Mucosa of rectum (tissue), 2 donors: ENCODE results near the gene YES1.
A peak's percentile ranks its signal among the peaks of the same experiment; 100 is the strongest.

ENCODE experiments used
- H3K27ac ChIP-seq, 2 donors: one replicate each; pipeline ENCODE4 v1.7.0; 2013; ENCODE audit warnings: inconsistent platforms in 2 of 2, low read depth in 2 of 2, low read length in 2 of 2
- H3K27me3 ChIP-seq, 2 donors: one replicate each; pipeline ENCODE4 v1.7.0; 2013; ENCODE audit warnings: low read length in 2 of 2; ENCODE audit not compliant: control insufficient read depth in 2 of 2, insufficient read depth in 2 of 2
- H3K36me3 ChIP-seq, 2 donors: one replicate each; pipeline ENCODE4 v1.7.0; 2013; ENCODE audit warnings: low read length in 2 of 2; ENCODE audit not compliant: control insufficient read depth in 2 of 2, insufficient read depth in 2 of 2
- H3K4me1 ChIP-seq, 2 donors: one replicate each; pipeline ENCODE4 v1.7.0; 2013; ENCODE audit warnings: low read length in 2 of 2, mild to moderate bottlenecking in 1 of 2; ENCODE audit not compliant: control insufficient read depth in 2 of 2, insufficient read depth in 2 of 2
- H3K4me3 ChIP-seq, 2 donors: one replicate each; pipeline ENCODE4 v1.7.0; 2013; ENCODE audit warnings: low read length in 2 of 2
- H3K9ac ChIP-seq, 2 donors: one replicate each; pipeline ENCODE4 v1.7.0; 2013; ENCODE audit warnings: low read length in 2 of 2, low read depth in 1 of 2, mild to moderate bottlenecking in 1 of 2
- H3K9me3 ChIP-seq, 2 donors: one replicate each; pipeline ENCODE4 v1.7.0; 2013; ENCODE audit warnings: low read length in 2 of 2; ENCODE audit not compliant: control insufficient read depth in 2 of 2
- donor health status: healthy.
- donor health status: Normal muscosa, but diverticular disease.

The YES1 gene

GRCh38 chr18:839224-840022 lies 27.4 kb upstream of the YES1 start:
- Histone ChIP-seq H3K9me3 (no peaks in the 10 kb centered on the region), H3K4me3 (no peak overlapping the region), H3K27ac (no peak overlapping the region), H3K4me1 (no peaks in the 10 kb centered on the region), H3K36me3 (no peaks in the 10 kb centered on the region), H3K27me3 (no peaks in the 10 kb centered on the region), H3K9ac (no peak overlapping the region)

GRCh38 chr18:837922-838321 lies 25.9 kb upstream of the YES1 start:
- Histone ChIP-seq H3K9ac (no peak overlapping the region), H3K4me3 (no peak overlapping the region), H3K36me3 (no peaks in the 10 kb centered on the region), H3K27ac (no peak overlapping the region), H3K27me3 (no peaks in the 10 kb centered on the region), H3K4me1 (no peaks in the 10 kb centered on the region), H3K9me3 (no peaks in the 10 kb centered on the region)

GRCh38 chr18:834082-834720 lies 22.2 kb upstream of the YES1 start:
- Histone ChIP-seq H3K36me3 (no peaks in the 10 kb centered on the region), H3K4me1 (peaks cover 2 to 3% of the 10 kb centered on the region in 2 donors), H3K27ac (no peak overlapping the region), H3K4me3 (no peak overlapping the region), H3K9me3 (no peaks in the 10 kb centered on the region), H3K27me3 (no peaks in the 10 kb centered on the region), H3K9ac (no peak overlapping the region)

GRCh38 chr18:833197-833596 lies 21.2 kb upstream of the YES1 start:
- Histone ChIP-seq H3K4me1 (peaks cover 2 to 3% of the 10 kb centered on the region in 2 donors), H3K9me3 (no peaks in the 10 kb centered on the region), H3K27ac (no peak overlapping the region), H3K27me3 (no peaks in the 10 kb centered on the region), H3K4me3 (no peak overlapping the region), H3K36me3 (no peaks in the 10 kb centered on the region), H3K9ac (no peak overlapping the region)

GRCh38 chr18:832085-832681 lies 20.1 kb upstream of the YES1 start:
- Histone ChIP-seq H3K9me3 (no peaks in the 10 kb centered on the region), H3K27ac (no peak overlapping the region), H3K4me1 (peaks cover 2 to 3% of the 10 kb centered on the region in 2 donors), H3K27me3 (no peaks in the 10 kb centered on the region), H3K36me3 (no peaks in the 10 kb centered on the region), H3K9ac (peak overlapping the region in 1 of 2 donors; percentile 39), H3K4me3 (peak overlapping the region in 1 of 2 donors; percentile 42)

- Histone ChIP-seq H3K36me3 (no peaks in the 10 kb centered on the region), H3K9me3 (no peaks in the 10 kb centered on the region), H3K27me3 (no peaks in the 10 kb centered on the region), H3K4me1 (peaks cover 2 to 3% of the 10 kb centered on the region in 2 donors), H3K27ac (no peak overlapping the region), H3K4me3 (no peak overlapping the region), H3K9ac (no peak overlapping the region)
Measured at GRCh38 chr18:830315-830901, 18.4 kb upstream of the YES1 start.

GRCh38 chr18:829432-829831 lies 17.4 kb upstream of the YES1 start:
- Histone ChIP-seq H3K4me1 (peaks cover 2 to 3% of the 10 kb centered on the region in 2 donors), H3K4me3 (no peak overlapping the region), H3K9me3 (no peaks in the 10 kb centered on the region), H3K27ac (no peak overlapping the region), H3K9ac (no peak overlapping the region), H3K27me3 (no peaks in the 10 kb centered on the region), H3K36me3 (no peaks in the 10 kb centered on the region)

GRCh38 chr18:827093-827677 lies 15.1 kb upstream of the YES1 start:
- H3K4me3 ChIP-seq = no peak overlapping the region
- H3K9ac ChIP-seq = no peak overlapping the region
- H3K4me1 ChIP-seq = peaks cover 2 to 3% of the 10 kb centered on the region in 2 donors
- H3K27ac ChIP-seq = no peak overlapping the region
- no peaks in the 10 kb centered on the region for H3K27me3 ChIP-seq
- no peaks in the 10 kb centered on the region for H3K9me3 ChIP-seq
- H3K36me3 ChIP-seq = no peaks in the 10 kb centered on the region

GRCh38 chr18:825891-826585 lies 14.0 kb upstream of the YES1 start:
- H3K4me3 ChIP-seq = no peak overlapping the region
- H3K9me3 ChIP-seq = no peaks in the 10 kb centered on the region
- no peak overlapping the region for H3K27ac ChIP-seq
- no peaks in the 10 kb centered on the region for H3K27me3 ChIP-seq
- H3K4me1 ChIP-seq = peaks cover 0 to 2% of the 10 kb centered on the region in 2 donors
- no peaks in the 10 kb centered on the region for H3K36me3 ChIP-seq
- H3K9ac ChIP-seq = no peak overlapping the region
